ENCODE measurements around the gene DYRK1A. TPM values are rescaled to one million over a fixed set of nuclear protein-coding genes. Genes with fewer than 3 reads are reported as not detected.

The DYRK1A gene
- total RNA-seq, 1 experiment from 2014 or later, result 40.9 TPM

- DNase-seq (ENCODE audit: low read depth), result peak; percentile 54
Measured at GRCh38 chr21:37564924-37565529, 198.5 kb downstream of the DYRK1A start.

- peak; percentile 82 for DNase-seq (ENCODE audit: low read depth)
Measured at GRCh38 chr21:37565530-37566223, 199.1 kb downstream of the DYRK1A start.

- no peak for DNase-seq (ENCODE audit: low read depth)
Measured at GRCh38 chr21:37566790-37567615, 200.4 kb downstream of the DYRK1A start.

- DNase-seq (ENCODE audit: low read depth), result no peak
Measured at GRCh38 chr21:37568415-37568814, 201.8 kb downstream of the DYRK1A start.

- DNase-seq (ENCODE audit: low read depth), result no peak
Measured at GRCh38 chr21:37568916-37569315, 202.3 kb downstream of the DYRK1A start.

GRCh38 chr21:37571442-37571841 lies 204.9 kb downstream of the DYRK1A start:
- DNase-seq (ENCODE audit: low read depth), result no peak

- no peak for DNase-seq (ENCODE audit: low read depth)
Measured at GRCh38 chr21:37574316-37574715, 207.7 kb downstream of the DYRK1A start.

- no peak for DNase-seq (ENCODE audit: low read depth)
Measured at GRCh38 chr21:37574751-37575150, 208.2 kb downstream of the DYRK1A start.

- peak; percentile 61 for DNase-seq (ENCODE audit: low read depth)
Measured at GRCh38 chr21:37575580-37575979, 209.0 kb downstream of the DYRK1A start.

Other genes starting within 250 kb of the DYRK1A start
- 52.6 and 72.5 TPM in 2 replicates for gene VPS26C, start 99.4 kb upstream of the DYRK1A start, total RNA-seq (2014; rRNA removed)

Data from LHCN-M2 (cell line).